Frontal cortex (tissue), 4 donors: ENCODE results near the gene CA7. TPM values are rescaled to one million over a fixed set of nuclear protein-coding genes. Genes with fewer than 3 reads are reported as not detected.

Source experiments
- DNase-seq, 2 donors: peaks; one replicate each; pipeline ENCODE4 v3.0.0; 2012; ENCODE audit warnings: low spot score in 2 of 2
- FAIRE-seq: peaks from 2 replicates; lab custom pipeline; 2012; peaks lifted over from hg19 to GRCh38; lab: Jason Lieb, UNC
- total RNA-seq: library from RNA; depleted of rRNA; stranded (reverse); fragments of >200 nt; gene quantifications from one replicate; pipeline ENCODE4 v1.2.3, GENCODE V29; 2014
- donor health status: control.
- donor health status: control.
- donor health status: control.

The CA7 gene
- total RNA-seq, 1 donor from 2014 or later = not detected

GRCh38 chr16:66845791-66846221, 1.6 kb downstream of the CA7 start:
- DNase-seq = peak in 1 of 2 donors; percentile 59

GRCh38 chr16:66846266-66846665, 2.1 kb downstream of the CA7 start:
- FAIRE-seq = no peak
- no peak for DNase-seq

More at GRCh38 chr16:66845791-66846221, 1.6 kb downstream of the CA7 start:
- no peak for FAIRE-seq

- FAIRE-seq (no peak), DNase-seq (no peak)
These were observed 2.6 kb downstream of the CA7 start for GRCh38 chr16:66846831-66847230.

GRCh38 chr16:66847533-66848067, 3.4 kb downstream of the CA7 start:
- no peak for FAIRE-seq
- DNase-seq = no peak

GRCh38 chr16:66848172-66848571, 4.0 kb downstream of the CA7 start:
- FAIRE-seq = no peak

GRCh38 chr16:66849021-66849420, 4.8 kb downstream of the CA7 start:
- no peak for FAIRE-seq
- no peak for DNase-seq

More at GRCh38 chr16:66848172-66848571, 4.0 kb downstream of the CA7 start:
- no peak for DNase-seq

- FAIRE-seq (no peak), DNase-seq (no peak)
These were observed 5.3 kb downstream of the CA7 start for GRCh38 chr16:66849549-66849948.

- FAIRE-seq (no peak), DNase-seq (no peak)
These were observed 6.1 kb downstream of the CA7 start for GRCh38 chr16:66850115-66850815.

- no peak for FAIRE-seq
- no peak for DNase-seq
These were observed 7.2 kb downstream of the CA7 start for GRCh38 chr16:66851166-66851964.

GRCh38 chr16:66853261-66854139, 9.3 kb downstream of the CA7 start:
- DNase-seq (no peak), FAIRE-seq (no peak)

GRCh38 chr16:66856184-66856730, 12.0 kb downstream of the CA7 start:
- DNase-seq (no peak), FAIRE-seq (no peak)

GRCh38 chr16:66856801-66857200, 12.6 kb downstream of the CA7 start:
- no peak for FAIRE-seq
- DNase-seq = no peak

GRCh38 chr16:66857437-66857836, 13.2 kb downstream of the CA7 start:
- no peak for DNase-seq
- FAIRE-seq = no peak

GRCh38 chr16:66858740-66859396, 14.7 kb downstream of the CA7 start:
- FAIRE-seq (no peak), DNase-seq (no peak)

- FAIRE-seq = no peak
- no peak for DNase-seq
These were observed 15.3 kb downstream of the CA7 start for GRCh38 chr16:66859397-66860068.

- FAIRE-seq = no peak
- no peak for DNase-seq
These were observed 17.9 kb downstream of the CA7 start for GRCh38 chr16:66862023-66862520.

- FAIRE-seq = no peak
- DNase-seq = no peak
These were observed 19.5 kb downstream of the CA7 start for GRCh38 chr16:66863707-66864106.

GRCh38 chr16:66869424-66869823, 25.2 kb downstream of the CA7 start:
- DNase-seq (no peak), FAIRE-seq (no peak)
